ENCODE measurements around the gene TMEM201.

Gene TMEM201

GRCh38 chr1:9596415-9597123 lies 7.9 kb downstream of the TMEM201 start:
- Mint-ChIP-seq H3K9me3 (no peaks in the 10 kb centered on the region), H3K4me1 (peaks cover 31% of the 10 kb centered on the region), H3K27ac (peak overlapping the region; percentile 70 to 78 (median 76)), H3K27me3 (ENCODE audit: low read depth) (no peaks in the 10 kb centered on the region), H3K36me3 (ENCODE audit: low read depth) (peaks cover 14% of the 10 kb centered on the region), H3K4me3 (peak overlapping the region in 2 of 3 experiments; percentile 32 to 41)
- no peak for TF ChIP-seq CTCF (IDR thresholded peaks at IDR 0.05; ENCODE audit: unreplicated experiment in 3 of 3)

- H3K27ac Mint-ChIP-seq: no peak overlapping the region
- peaks cover 14% of the 10 kb centered on the region for H3K36me3 Mint-ChIP-seq (ENCODE audit: low read depth)
- H3K4me1 Mint-ChIP-seq: peaks cover 25% of the 10 kb centered on the region
These were observed 8.9 kb downstream of the TMEM201 start for GRCh38 chr1:9597361-9598315.

GRCh38 chr1:9598316-9598700 lies 9.6 kb downstream of the TMEM201 start:
- Mint-ChIP-seq H3K4me1 (peaks cover 19% of the 10 kb centered on the region), H3K9me3 (no peaks in the 10 kb centered on the region), H3K27me3 (ENCODE audit: low read depth) (no peaks in the 10 kb centered on the region), H3K4me3 (no peak overlapping the region), H3K27ac (no peak overlapping the region), H3K36me3 (ENCODE audit: low read depth) (peaks cover 14% of the 10 kb centered on the region)
- TF ChIP-seq CTCF (IDR thresholded peaks at IDR 0.05; ENCODE audit: unreplicated experiment in 3 of 3): no peak

More at GRCh38 chr1:9597361-9598315, 8.9 kb downstream of the TMEM201 start:
- no peak for TF ChIP-seq CTCF (IDR thresholded peaks at IDR 0.05; ENCODE audit: unreplicated experiment in 3 of 3)
- Mint-ChIP-seq H3K4me3 (no peak overlapping the region), H3K27me3 (ENCODE audit: low read depth) (no peaks in the 10 kb centered on the region), H3K9me3 (no peaks in the 10 kb centered on the region)

- H3K4me1 Mint-ChIP-seq: peaks cover 16% of the 10 kb centered on the region
- no peak overlapping the region for H3K4me3 Mint-ChIP-seq
- peaks cover 14% of the 10 kb centered on the region for H3K36me3 Mint-ChIP-seq (ENCODE audit: low read depth)
- TF ChIP-seq CTCF (IDR thresholded peaks at IDR 0.05; ENCODE audit: unreplicated experiment in 3 of 3): no peak
- H3K27ac Mint-ChIP-seq: no peak overlapping the region
- H3K9me3 Mint-ChIP-seq: no peaks in the 10 kb centered on the region
- no peaks in the 10 kb centered on the region for H3K27me3 Mint-ChIP-seq (ENCODE audit: low read depth)
These were observed 11.0 kb downstream of the TMEM201 start for GRCh38 chr1:9599741-9600140.

GRCh38 chr1:9600861-9601834 lies 12.4 kb downstream of the TMEM201 start:
- Mint-ChIP-seq H3K27ac (no peak overlapping the region), H3K36me3 (ENCODE audit: low read depth) (peaks cover 14% of the 10 kb centered on the region)
- TF ChIP-seq CTCF (IDR thresholded peaks at IDR 0.05; ENCODE audit: unreplicated experiment in 3 of 3): no peak

More at GRCh38 chr1:9600861-9601834, 12.4 kb downstream of the TMEM201 start:
- Mint-ChIP-seq H3K4me3 (no peak overlapping the region), H3K9me3 (no peaks in the 10 kb centered on the region), H3K4me1 (peaks cover 14% of the 10 kb centered on the region), H3K27me3 (ENCODE audit: low read depth) (no peaks in the 10 kb centered on the region)
